HepG2 (cell line): ENCODE data around the gene LGALS3. TPM values are rescaled to one million over a fixed set of nuclear protein-coding genes. Genes with fewer than 3 reads are reported as not detected.

ENCODE experiments used
- ATF4 ChIP-seq, 2 experiments: fragments of 450-650 bp in 1 of 2; sonication (generic) in 1 of 2; formaldehyde crosslinking; IDR thresholded peaks; 2 replicates each; pipeline versions ENCODE4 v1.5.0 to v1.8.0; 2020 to 2022; ENCODE audit warnings: mild to moderate bottlenecking in 1 of 2, missing genetic modification reagents in 1 of 2
- HBP1 ChIP-seq: IDR thresholded peaks from 2 replicates; pipeline ENCODE4 v1.6.1; 2016; ENCODE audit warnings: low read depth, control low read depth
- HDAC2 ChIP-seq: sonication (generic); formaldehyde crosslinking; IDR thresholded peaks from 2 replicates; pipeline ENCODE4 v1.4.0; 2020; ENCODE audit warnings: missing genetic modification reagents
- HNF4A ChIP-seq: sonication (generic); formaldehyde crosslinking; IDR thresholded peaks from 2 replicates; pipeline ENCODE4 v1.4.0; 2020; ENCODE audit warnings: missing genetic modification reagents
- JUND ChIP-seq: sonication (generic); formaldehyde crosslinking; IDR thresholded peaks from 2 replicates; pipeline ENCODE4 v1.8.0; 2022; ENCODE audit warnings: mild to moderate bottlenecking, missing genetic modification reagents
- MLX ChIP-seq: IDR thresholded peaks from 2 replicates; pipeline ENCODE4 v1.6.1; 2016
- SNAI1 ChIP-seq: sonication (generic); formaldehyde crosslinking; IDR thresholded peaks from 2 replicates; pipeline ENCODE4 v1.5.0; 2020; ENCODE audit warnings: mild to moderate bottlenecking, missing genetic modification reagents, borderline replicate concordance
- SOX6 ChIP-seq, 2 experiments: fragments of 450-650 bp in 1 of 2; sonication (generic) in 1 of 2; formaldehyde crosslinking in 1 of 2; IDR thresholded peaks; 2 replicates each; pipeline versions ENCODE4 v1.4.0 to v1.6.1; 2017 to 2020; ENCODE audit warnings: antibody characterized with exemption in 1 of 2, mild to moderate bottlenecking in 1 of 2, missing genetic modification reagents in 1 of 2
- ZBTB37 ChIP-seq: sonication (generic); formaldehyde crosslinking; IDR thresholded peaks from 2 replicates; pipeline ENCODE4 v1.4.0; 2020; ENCODE audit warnings: mild to moderate bottlenecking, missing genetic modification reagents
- ZNF24 ChIP-seq: fragments of 450-650 bp; IDR thresholded peaks from 2 replicates; pipeline ENCODE4 v1.6.1; 2017; ENCODE audit warnings: antibody characterized with exemption, mild to moderate bottlenecking
- ZNF329 ChIP-seq: sonication (generic); formaldehyde crosslinking; IDR thresholded peaks from 2 replicates; pipeline ENCODE4 v1.9.0; 2021; ENCODE audit warnings: low read depth, mild to moderate bottlenecking, missing genetic modification reagents
- ZNF552 ChIP-seq: sonication (generic); formaldehyde crosslinking; IDR thresholded peaks from 2 replicates; pipeline ENCODE4 v1.9.0; 2022; ENCODE audit warnings: missing genetic modification reagents, mild to moderate bottlenecking, borderline replicate concordance
- ZNF557 ChIP-seq: sonication (generic); formaldehyde crosslinking; IDR thresholded peaks from 2 replicates; pipeline ENCODE4 v1.4.0; 2020; ENCODE audit warnings: missing genetic modification reagents
- ZNF780A ChIP-seq: sonication (generic); formaldehyde crosslinking; IDR thresholded peaks from 2 replicates; pipeline ENCODE4 v1.8.0; 2022; ENCODE audit warnings: mild to moderate bottlenecking, missing genetic modification reagents, moderate library complexity
- ZSCAN9 ChIP-seq: IDR thresholded peaks from 2 replicates; pipeline ENCODE4 v1.6.1; 2016; ENCODE audit warnings: borderline replicate concordance
- polyA plus RNA-seq, 8 experiments: library from polyadenylated mRNA; depleted of rRNA in 3 of 8; stranded (reverse) in 7 of 8; unstranded in 1 of 8; fragments of >200 nt; fragmentation: Illumina TruSeq in 4 of 8; extraction: Trizol in 4 of 8; gene quantifications; 2 replicates each; pipeline versions ENCODE4 v1.2.1 to v1.2.3, GENCODE V29; 2011 to 2016; ENCODE audit warnings: low read depth in 4 of 8, missing spikeins in 1 of 8, mixed read lengths in 1 of 8; ENCODE audit not compliant: insufficient read depth in 1 of 8
- total RNA-seq, 5 experiments: library from RNA; depleted of rRNA; stranded (reverse); fragments of >200 nt; fragmentation: Illumina TruSeq; extraction: Trizol; gene quantifications; 2 replicates each; pipeline ENCODE4 v1.2.3, GENCODE V29; 2016; ENCODE audit warnings: low read depth in 1 of 5
- TF ChIP-seq, protein P1 (sequence below): sonication (generic); formaldehyde crosslinking; IDR thresholded peaks from 2 replicates; pipeline ENCODE4 v1.4.0; 2020; ENCODE audit warnings: missing genetic modification reagents
- TF ChIP-seq, protein P2 (sequence below): sonication (generic); formaldehyde crosslinking; conservative IDR thresholded peaks from 2 replicates; pipeline ENCODE4 v1.4.0; 2020; ENCODE audit warnings: missing genetic modification reagents
- TF ChIP-seq, protein P3 (sequence below): sonication (generic); formaldehyde crosslinking; IDR thresholded peaks from 2 replicates; pipeline ENCODE4 v1.4.0; 2020; ENCODE audit warnings: missing genetic modification reagents

The LGALS3 gene
- total and polyA plus RNA-seq, 2 of the 13 experiments (the other 11 are each of a cell fraction or from before 2014, with no cell fraction given) = 5.0 to 97.4 TPM

GRCh38 chr14:55107766-55108554, 21.1 kb upstream of the LGALS3 start (continued):
- 0 out of 2 replicates have a peak, but pooled peaks have one; percentile 25 for TF ChIP-seq ZNF552 (CRISPR knock-in tag)
- TF ChIP-seq ZSCAN9 (CRISPR knock-in tag) = peak; percentile 90
- TF ChIP-seq SOX6 (IDR thresholded peaks at IDR 0.05) = no peak
- TF ChIP-seq SOX6 (CRISPR knock-in tag; IDR thresholded peaks at IDR 0.05) = peak; percentile 73
- no peak for TF ChIP-seq ZNF24
- peak; percentile 59; the same call in 1 of the 2 replicates for TF ChIP-seq ZNF780A (CRISPR knock-in tag)
- TF ChIP-seq HDAC2 = peak; percentile 55
- peak; percentile 56; the same call in 1 of the 2 replicates for TF ChIP-seq SNAI1 (CRISPR knock-in tag)
- TF ChIP-seq ATF4 (CRISPR knock-in tag; IDR thresholded peaks at IDR 0.05) = peak in 1 of 2 experiments; percentile 43; a peak in 2 of 4 replicates
- no peak; the same call in 1 of the 2 replicates for TF ChIP-seq HNF4A (CRISPR knock-in tag)
- TF ChIP-seq JUND (CRISPR knock-in tag) = peak; percentile 97
- TF ChIP-seq, protein P1, sequence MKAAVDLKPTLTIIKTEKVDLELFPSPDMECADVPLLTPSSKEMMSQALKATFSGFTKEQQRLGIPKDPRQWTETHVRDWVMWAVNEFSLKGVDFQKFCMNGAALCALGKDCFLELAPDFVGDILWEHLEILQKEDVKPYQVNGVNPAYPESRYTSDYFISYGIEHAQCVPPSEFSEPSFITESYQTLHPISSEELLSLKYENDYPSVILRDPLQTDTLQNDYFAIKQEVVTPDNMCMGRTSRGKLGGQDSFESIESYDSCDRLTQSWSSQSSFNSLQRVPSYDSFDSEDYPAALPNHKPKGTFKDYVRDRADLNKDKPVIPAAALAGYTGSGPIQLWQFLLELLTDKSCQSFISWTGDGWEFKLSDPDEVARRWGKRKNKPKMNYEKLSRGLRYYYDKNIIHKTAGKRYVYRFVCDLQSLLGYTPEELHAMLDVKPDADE (CRISPR knock-in tag) = no peak
- TF ChIP-seq ZNF557 (CRISPR knock-in tag) = peak; percentile 75; the same call in 1 of the 2 replicates
- TF ChIP-seq, protein P2, sequence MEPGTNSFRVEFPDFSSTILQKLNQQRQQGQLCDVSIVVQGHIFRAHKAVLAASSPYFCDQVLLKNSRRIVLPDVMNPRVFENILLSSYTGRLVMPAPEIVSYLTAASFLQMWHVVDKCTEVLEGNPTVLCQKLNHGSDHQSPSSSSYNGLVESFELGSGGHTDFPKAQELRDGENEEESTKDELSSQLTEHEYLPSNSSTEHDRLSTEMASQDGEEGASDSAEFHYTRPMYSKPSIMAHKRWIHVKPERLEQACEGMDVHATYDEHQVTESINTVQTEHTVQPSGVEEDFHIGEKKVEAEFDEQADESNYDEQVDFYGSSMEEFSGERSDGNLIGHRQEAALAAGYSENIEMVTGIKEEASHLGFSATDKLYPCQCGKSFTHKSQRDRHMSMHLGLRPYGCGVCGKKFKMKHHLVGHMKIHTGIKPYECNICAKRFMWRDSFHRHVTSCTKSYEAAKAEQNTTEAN = peak; percentile 79
- peak; percentile 81; the same call in 1 of the 2 replicates for TF ChIP-seq MLX (CRISPR knock-in tag)
- TF ChIP-seq HBP1 = peak; percentile 77; the same call in 1 of the 2 replicates
- no peak for TF ChIP-seq ZNF329
- peak; percentile 13; the same call in 1 of the 2 replicates for TF ChIP-seq ZBTB37 (CRISPR knock-in tag)
- TF ChIP-seq, protein P3, sequence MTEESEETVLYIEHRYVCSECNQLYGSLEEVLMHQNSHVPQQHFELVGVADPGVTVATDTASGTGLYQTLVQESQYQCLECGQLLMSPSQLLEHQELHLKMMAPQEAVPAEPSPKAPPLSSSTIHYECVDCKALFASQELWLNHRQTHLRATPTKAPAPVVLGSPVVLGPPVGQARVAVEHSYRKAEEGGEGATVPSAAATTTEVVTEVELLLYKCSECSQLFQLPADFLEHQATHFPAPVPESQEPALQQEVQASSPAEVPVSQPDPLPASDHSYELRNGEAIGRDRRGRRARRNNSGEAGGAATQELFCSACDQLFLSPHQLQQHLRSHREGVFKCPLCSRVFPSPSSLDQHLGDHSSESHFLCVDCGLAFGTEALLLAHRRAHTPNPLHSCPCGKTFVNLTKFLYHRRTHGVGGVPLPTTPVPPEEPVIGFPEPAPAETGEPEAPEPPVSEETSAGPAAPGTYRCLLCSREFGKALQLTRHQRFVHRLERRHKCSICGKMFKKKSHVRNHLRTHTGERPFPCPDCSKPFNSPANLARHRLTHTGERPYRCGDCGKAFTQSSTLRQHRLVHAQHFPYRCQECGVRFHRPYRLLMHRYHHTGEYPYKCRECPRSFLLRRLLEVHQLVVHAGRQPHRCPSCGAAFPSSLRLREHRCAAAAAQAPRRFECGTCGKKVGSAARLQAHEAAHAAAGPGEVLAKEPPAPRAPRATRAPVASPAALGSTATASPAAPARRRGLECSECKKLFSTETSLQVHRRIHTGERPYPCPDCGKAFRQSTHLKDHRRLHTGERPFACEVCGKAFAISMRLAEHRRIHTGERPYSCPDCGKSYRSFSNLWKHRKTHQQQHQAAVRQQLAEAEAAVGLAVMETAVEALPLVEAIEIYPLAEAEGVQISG (CRISPR knock-in tag) = peak; percentile 69
